Activated T-helper 2 cell treated with anti-CD3 and anti-CD28 coated beads, Interferon-gamma antibody, Interleukin-2, Interleukin-4, amounts not matched to agents 10 μg/mL and 5 μg/mL and 100 μg/mL, durations not matched to agents 14 hours and 24 hours and 36 hours (primary cell): ENCODE results near the gene USP48. TPM values are rescaled to one million over a fixed set of nuclear protein-coding genes. Genes with fewer than 3 reads are reported as not detected.

Experiments
- DNase-seq: peaks from one replicate; pipeline ENCODE4 v3.0.0; 2021; ENCODE audit warnings: low spot score
- H3K27ac Mint-ChIP-seq: one replicate; pipeline ENCODE4 v1.8.0; 2021; ENCODE audit warnings: mixed read lengths
- H3K27me3 Mint-ChIP-seq: one replicate; pipeline ENCODE4 v1.8.0; 2021; ENCODE audit warnings: low read depth, mixed read lengths
- H3K36me3 Mint-ChIP-seq: one replicate; pipeline ENCODE4 v1.8.0; 2021; ENCODE audit warnings: low read depth, mixed read lengths
- H3K4me1 Mint-ChIP-seq: one replicate; pipeline ENCODE4 v1.8.0; 2021; ENCODE audit warnings: low read depth, mixed read lengths
- H3K4me3 Mint-ChIP-seq: one replicate; pipeline ENCODE4 v1.8.0; 2021; ENCODE audit warnings: low read depth, mild to moderate bottlenecking, moderate library complexity, mixed read lengths
- H3K9me3 Mint-ChIP-seq: one replicate; pipeline ENCODE4 v1.8.0; 2021; ENCODE audit warnings: mixed read lengths
- intact Hi-C: fragments of 100-400 bp; cut with micrococcal nuclease; formaldehyde crosslinking; loops from one replicate; pipeline ENCODE4 v1.15.1; 2023
- total RNA-seq: library from RNA; stranded (reverse); gene quantifications from 2 replicates; pipeline ENCODE4 v1.2.3, GENCODE V29; 2022

USP48 gene
- total RNA-seq, 1 donor from 2014 or later = 101 TPM

DNA sequence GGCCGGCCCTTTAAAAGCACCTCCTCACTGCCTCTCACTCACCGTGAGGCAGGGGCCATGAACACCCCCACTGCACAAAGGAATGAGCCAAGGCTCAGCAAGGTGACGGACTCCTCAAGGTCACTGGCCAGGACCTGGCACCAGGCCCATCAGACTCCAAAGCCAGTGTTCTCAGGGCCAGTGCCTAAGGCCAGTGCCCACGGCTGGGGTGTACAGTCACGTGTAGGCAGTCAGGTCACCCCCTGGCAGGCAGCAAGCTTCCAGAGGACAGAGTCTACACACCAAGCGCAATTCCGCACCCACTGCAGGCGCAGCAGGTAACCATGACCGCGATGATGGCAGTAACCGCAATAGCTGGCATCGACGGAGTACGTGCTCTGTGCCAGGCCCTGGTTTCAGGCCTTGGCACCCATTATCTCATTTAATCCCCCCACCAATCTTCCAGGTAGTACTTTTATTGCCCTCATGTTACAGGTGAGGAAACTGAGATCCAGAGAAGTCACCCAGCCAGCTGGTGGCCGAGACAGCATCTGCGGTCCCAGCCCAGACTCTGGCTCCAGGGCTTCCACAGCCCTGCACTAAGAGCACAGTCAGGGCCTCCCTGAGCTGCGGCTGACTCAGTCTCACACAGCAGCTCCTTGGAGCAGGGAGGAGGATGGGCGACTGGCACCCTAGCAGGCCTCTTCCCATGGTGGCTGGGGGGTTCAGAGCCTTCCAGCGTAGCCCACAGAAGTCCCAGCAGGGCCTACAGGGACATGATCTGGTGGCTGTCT, 140.8 kb downstream of the USP48 start:
- H3K9me3 Mint-ChIP-seq = no peaks in the 10 kb centered on the region

DNA sequence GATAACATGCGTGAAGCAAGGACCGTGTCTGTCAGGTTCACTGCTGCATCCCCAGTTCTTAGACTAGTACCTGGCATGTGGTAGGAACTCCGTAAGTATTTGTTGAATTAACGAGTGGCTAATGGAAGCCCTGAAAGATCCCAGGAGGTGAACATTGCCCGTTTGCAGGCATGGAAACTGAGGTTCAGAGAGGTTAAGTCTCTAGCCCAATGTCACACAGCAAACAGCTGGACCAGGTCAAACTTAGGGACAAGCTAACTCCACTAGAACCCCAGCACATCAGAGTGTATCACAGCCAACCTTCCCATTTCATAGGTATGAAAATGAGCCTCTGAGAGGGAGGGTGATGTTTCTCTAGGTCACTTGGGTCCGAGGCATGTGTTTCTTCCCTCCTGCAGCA, 141.4 kb downstream of the USP48 start:
- no peak overlapping the region for H3K4me3 Mint-ChIP-seq
- no peak overlapping the region for H3K27ac Mint-ChIP-seq
- no peak for DNase-seq
- intact Hi-C loops = no loop called here
- no peaks in the 10 kb centered on the region for H3K27me3 Mint-ChIP-seq
- H3K4me1 Mint-ChIP-seq = peaks cover 4% of the 10 kb centered on the region
- no peaks in the 10 kb centered on the region for H3K36me3 Mint-ChIP-seq
- no peaks in the 10 kb centered on the region for H3K9me3 Mint-ChIP-seq

More for the DNA sequence above, 140.8 kb downstream of the USP48 start:
- Mint-ChIP-seq H3K4me1 (peaks cover 4% of the 10 kb centered on the region), H3K4me3 (no peak overlapping the region), H3K27ac (no peak overlapping the region), H3K27me3 (no peaks in the 10 kb centered on the region), H3K36me3 (no peaks in the 10 kb centered on the region)
- no peak for DNase-seq
- intact Hi-C loops = no loop called here

DNA sequence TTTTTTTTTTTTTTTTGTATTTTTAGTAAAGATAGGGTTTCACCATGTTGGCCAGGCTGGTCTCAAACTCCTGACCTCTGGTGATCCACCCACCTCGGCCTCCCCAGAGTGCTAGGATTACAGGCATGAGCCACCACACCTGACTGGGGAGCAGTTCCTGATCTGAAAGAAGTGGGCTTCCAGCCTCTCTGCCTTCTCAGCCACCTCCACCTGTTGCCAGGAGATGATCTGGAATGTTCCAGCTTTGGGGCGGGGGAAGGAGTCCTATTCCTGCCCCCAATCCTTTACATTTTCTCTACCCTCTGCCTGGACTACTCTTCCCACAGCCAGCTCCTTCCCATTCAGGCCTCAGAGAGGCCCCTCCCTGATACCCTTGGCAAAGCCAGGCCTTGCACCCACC, 141.9 kb downstream of the USP48 start:
- no peak overlapping the region for H3K4me3 Mint-ChIP-seq
- no peaks in the 10 kb centered on the region for H3K27me3 Mint-ChIP-seq
- intact Hi-C loops = no loop called here
- no peak overlapping the region for H3K27ac Mint-ChIP-seq
- DNase-seq = no peak
- peaks cover 4% of the 10 kb centered on the region for H3K4me1 Mint-ChIP-seq
- no peaks in the 10 kb centered on the region for H3K36me3 Mint-ChIP-seq
- no peaks in the 10 kb centered on the region for H3K9me3 Mint-ChIP-seq

DNA sequence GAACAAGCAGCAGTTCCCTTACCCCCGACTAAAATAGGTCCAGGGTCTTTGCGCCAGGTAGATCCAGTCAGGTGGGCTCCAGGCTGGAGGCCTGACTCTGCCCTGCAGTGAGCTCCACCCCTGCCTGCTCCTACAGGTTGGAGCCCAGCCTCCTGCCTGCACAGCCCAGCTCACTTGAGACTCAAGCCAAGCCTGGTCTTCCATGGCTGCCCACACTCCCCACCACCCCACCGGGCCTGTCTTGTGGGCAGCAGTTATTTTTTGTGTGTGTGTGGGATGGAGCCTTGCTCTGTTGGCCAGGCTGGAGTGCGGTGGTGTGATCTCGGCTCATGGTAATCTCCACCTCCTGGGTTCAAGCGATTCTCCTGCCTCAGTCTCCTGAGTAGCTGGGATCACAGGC, 142.3 kb downstream of the USP48 start:
- Mint-ChIP-seq H3K27ac (no peak overlapping the region), H3K4me3 (no peak overlapping the region), H3K9me3 (no peaks in the 10 kb centered on the region), H3K27me3 (no peaks in the 10 kb centered on the region), H3K36me3 (no peaks in the 10 kb centered on the region), H3K4me1 (peaks cover 4% of the 10 kb centered on the region)
- no peak for DNase-seq
- intact Hi-C loops = no loop called here

DNA sequence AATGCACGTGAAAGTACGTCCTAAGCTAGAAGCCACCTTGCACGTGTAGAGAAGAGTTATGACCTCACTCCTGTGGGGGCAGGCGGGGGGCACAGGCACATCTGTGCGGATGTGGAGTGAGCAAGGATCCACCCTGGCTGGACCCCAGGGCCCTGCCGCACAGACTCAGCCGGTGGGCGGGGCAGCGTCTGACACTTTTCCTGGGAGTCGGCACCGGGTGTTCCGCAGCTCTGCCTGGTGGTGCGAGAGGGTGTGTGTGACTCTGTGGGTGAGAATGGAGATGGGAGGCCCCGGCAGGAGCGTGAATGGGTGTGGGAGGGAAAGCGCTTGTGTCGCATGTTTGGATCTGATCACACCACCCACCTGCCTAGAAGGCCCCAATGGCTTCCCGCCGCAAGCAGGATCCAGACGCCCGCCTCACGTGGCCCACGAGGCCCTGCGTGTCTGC, 143.3 kb downstream of the USP48 start:
- H3K27ac Mint-ChIP-seq = no peak overlapping the region
- H3K36me3 Mint-ChIP-seq = no peaks in the 10 kb centered on the region
- peaks cover 4% of the 10 kb centered on the region for H3K4me1 Mint-ChIP-seq
- H3K27me3 Mint-ChIP-seq = no peaks in the 10 kb centered on the region
- no peak for DNase-seq
- intact Hi-C loops = no loop called here
- no peak overlapping the region for H3K4me3 Mint-ChIP-seq
- H3K9me3 Mint-ChIP-seq = no peaks in the 10 kb centered on the region

DNA sequence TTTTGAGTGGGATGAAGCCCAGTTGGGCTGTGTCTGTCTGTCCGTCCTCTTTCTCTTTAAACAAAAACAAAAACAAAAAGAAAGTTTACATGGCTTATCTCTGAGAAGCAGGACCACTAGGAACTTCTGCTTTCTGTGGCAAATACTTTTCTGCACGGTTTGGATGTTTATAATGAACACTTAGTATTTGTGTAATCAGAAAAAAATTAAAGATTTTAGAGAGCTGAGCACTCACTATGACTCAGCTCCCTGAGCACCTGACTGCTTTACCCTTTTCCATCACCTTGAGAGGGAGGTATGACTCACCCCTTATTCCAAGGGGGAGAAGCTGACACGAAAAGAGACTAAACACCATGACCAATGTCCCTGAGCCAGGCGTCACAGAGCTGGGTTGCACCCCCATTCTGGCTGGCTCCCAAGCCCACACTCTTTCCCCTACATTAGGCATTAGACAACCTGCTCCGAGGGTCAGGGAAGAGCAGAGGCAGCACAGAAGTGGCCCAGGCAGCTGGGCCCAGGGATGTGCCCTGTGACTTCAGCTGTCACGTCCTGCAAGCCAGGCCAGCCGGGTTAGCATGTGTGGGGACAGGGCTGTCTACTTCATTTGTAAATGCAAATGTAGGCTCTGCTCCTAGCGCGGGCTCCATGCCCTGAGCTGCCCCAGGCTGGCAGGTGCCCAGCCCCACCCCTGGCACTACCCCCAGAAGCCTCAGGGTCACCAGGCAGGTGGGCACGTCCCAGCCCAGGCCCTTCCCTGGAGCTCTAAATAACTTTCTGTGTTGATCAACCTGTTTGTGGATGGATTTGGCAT, 144.2 kb downstream of the USP48 start:
- H3K36me3 Mint-ChIP-seq = no peaks in the 10 kb centered on the region
- no peak overlapping the region for H3K27ac Mint-ChIP-seq
- peaks cover 4% of the 10 kb centered on the region for H3K4me1 Mint-ChIP-seq
- no peaks in the 10 kb centered on the region for H3K27me3 Mint-ChIP-seq
- intact Hi-C loops = no loop called here
- DNase-seq = no peak
- no peaks in the 10 kb centered on the region for H3K9me3 Mint-ChIP-seq
- H3K4me3 Mint-ChIP-seq = no peak overlapping the region

DNA sequence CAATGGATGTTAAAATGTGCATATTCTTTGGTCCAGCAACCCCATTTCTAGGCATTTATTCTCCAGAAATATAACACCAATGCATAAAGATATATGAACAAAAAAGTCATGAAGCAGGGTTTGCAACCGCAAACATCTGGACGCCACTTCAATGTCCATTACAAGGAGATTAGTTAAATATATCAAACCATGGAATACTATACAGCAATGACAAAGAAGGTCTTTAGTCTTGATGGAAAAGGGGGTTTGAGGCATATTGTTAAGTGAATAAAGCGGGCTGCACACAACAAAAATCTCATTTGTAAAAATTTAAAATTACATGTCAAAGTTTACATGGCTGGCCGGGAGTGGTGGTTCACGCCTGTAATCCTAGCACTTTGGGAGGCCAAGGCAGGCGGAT, 145.4 kb downstream of the USP48 start:
- no peak overlapping the region for H3K4me3 Mint-ChIP-seq
- no peak overlapping the region for H3K27ac Mint-ChIP-seq
- no peaks in the 10 kb centered on the region for H3K9me3 Mint-ChIP-seq
- no peak for DNase-seq
- intact Hi-C loops = no loop called here
- no peaks in the 10 kb centered on the region for H3K27me3 Mint-ChIP-seq
- H3K36me3 Mint-ChIP-seq = no peaks in the 10 kb centered on the region
- peaks cover 4% of the 10 kb centered on the region for H3K4me1 Mint-ChIP-seq

DNA sequence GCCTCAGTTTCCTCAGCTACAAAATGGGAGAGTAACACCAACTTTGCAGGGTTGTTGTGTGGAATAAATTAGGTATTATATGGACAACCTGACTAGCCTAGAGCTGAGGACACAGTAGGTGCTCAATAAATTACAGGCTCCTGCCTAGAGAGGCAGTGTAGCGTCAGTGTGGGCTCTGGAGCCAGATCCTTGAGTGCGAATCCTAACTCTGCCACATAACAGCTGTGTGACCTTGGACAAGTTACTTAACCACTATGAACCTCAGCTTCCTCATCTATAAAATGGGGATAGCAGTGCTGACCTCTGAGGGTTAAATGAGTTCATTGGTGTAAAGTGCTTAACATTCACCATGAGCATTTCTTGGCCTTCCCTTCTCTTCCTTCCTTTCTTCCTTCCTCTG, 146.9 kb downstream of the USP48 start:
- no peak for DNase-seq
- intact Hi-C loops = no loop called here
- Mint-ChIP-seq H3K9me3 (no peaks in the 10 kb centered on the region), H3K27me3 (no peaks in the 10 kb centered on the region), H3K36me3 (no peaks in the 10 kb centered on the region), H3K4me3 (no peak overlapping the region), H3K4me1 (peaks cover 4% of the 10 kb centered on the region), H3K27ac (no peak overlapping the region)

DNA sequence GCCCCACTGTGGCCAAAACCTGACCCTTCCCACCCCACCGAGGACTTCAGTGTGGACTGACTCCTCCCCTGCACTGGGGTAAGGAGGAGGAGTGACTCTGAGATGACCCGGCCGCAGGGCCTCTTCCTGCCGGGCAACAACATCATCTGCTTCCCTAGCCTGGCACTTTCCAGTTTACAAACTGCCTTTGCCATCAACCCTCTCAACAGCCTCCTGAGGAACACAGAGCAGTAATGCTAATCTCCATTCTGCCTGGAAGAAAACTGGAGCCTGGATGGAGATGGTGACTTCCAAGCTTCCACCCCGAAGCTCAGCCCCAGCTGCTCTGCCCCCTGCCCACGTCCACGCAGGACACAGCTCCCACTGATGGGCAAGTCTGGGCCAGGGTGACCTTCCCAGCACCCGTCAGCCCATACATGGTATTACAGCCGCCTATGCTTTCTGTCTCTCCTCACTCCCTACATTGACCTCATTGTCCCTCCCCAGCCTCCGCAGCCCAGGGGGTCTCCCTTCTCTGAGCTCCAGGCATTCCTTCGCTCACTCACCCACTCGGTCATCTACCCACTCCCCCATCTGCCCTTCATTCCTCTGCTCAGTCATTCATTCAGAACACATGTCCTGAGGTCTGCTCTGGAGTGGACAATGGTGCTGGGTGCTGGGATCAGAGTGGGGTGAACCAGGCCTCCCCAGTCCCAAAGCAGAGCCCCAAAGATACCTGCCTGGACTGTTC, 148.0 kb downstream of the USP48 start:
- Mint-ChIP-seq H3K27me3 (no peaks in the 10 kb centered on the region), H3K4me3 (no peak overlapping the region), H3K36me3 (no peaks in the 10 kb centered on the region), H3K27ac (no peak overlapping the region), H3K4me1 (peaks cover 4% of the 10 kb centered on the region), H3K9me3 (no peaks in the 10 kb centered on the region)
- intact Hi-C loops = no loop called here
- DNase-seq = no peak

DNA sequence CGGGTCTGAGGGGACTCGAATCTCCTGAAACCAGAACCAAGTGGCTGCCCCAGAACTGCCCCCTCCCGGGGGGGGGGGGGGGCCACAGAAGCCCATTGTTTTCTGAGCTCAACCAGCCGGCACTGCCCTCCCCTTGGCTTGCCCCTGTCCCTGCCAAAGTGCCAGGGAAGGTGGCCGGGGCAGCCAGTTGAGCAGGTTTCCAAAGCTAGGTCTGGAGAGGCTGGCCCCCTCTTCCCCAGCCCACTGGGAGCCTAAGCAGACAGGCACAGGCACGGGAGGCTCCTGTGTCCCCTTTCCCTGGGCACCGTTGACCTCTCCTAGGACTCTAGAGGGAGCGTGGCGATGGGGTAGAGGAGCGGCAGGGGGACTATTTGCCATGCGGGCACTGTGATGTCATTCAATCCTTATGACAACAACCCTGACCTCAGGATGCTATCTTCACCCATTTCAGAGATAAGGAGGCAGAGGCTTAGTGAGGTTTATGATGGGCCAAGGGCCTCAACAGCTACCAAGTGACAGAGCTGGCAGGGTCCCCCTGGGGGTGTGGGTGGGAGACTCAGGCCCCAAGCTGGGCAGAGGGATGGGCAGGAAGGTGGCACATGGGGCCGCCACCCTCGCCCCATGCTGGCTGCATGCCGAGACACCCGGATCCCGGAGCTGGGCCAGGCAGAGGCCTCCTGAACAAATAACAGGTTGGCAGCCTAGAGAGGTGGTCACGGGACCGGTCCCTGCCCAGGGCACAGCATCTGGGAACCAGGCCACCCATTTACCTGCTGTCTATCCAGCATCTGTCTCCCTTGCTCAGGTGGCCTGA, 148.8 kb downstream of the USP48 start:
- DNase-seq = no peak
- intact Hi-C loops = no loop called here
- no peak overlapping the region for H3K4me3 Mint-ChIP-seq
- H3K4me1 Mint-ChIP-seq = peaks cover 4% of the 10 kb centered on the region
- no peaks in the 10 kb centered on the region for H3K27me3 Mint-ChIP-seq
- no peak overlapping the region for H3K27ac Mint-ChIP-seq
- H3K36me3 Mint-ChIP-seq = no peaks in the 10 kb centered on the region
- no peaks in the 10 kb centered on the region for H3K9me3 Mint-ChIP-seq

DNA sequence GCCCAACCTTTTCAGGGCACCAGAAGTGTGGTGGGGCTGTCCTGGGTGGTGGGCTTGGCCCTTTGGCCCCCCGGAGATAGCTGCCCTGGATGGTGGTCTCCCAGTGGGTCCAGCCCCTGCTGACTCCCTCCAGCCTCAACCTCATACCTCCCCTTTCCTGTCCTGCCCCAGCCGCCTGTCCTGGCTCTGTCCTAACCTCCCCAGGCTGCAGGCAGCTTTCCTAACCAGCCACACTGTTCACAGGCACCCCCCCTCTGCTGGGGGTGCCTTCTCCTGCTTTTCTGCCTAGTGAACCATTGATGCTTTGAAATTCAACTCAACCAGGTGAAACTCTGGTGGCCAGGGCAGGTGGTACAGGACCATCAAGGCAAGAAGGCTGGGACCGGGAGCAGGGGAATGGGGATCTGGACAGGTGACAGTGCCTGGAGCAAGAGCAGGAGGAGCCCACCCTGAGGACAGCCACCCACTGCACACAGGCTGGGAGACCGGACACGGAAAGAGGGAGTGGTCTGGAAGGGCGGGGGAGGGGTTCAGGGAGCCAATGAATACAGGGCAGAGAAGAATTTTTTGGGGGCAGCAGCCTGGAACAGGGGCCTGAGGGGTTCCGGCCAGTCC, 149.7 kb downstream of the USP48 start:
- no peak for DNase-seq
- intact Hi-C loops = no loop called here
- H3K27ac Mint-ChIP-seq = no peak overlapping the region
- H3K4me1 Mint-ChIP-seq = no peaks in the 10 kb centered on the region
- no peak overlapping the region for H3K4me3 Mint-ChIP-seq
- no peaks in the 10 kb centered on the region for H3K36me3 Mint-ChIP-seq
- H3K9me3 Mint-ChIP-seq = no peaks in the 10 kb centered on the region
- no peaks in the 10 kb centered on the region for H3K27me3 Mint-ChIP-seq
